B cell (primary cell): ENCODE measurements around the gene IFIT5. TPM values are rescaled to one million over a fixed set of nuclear protein-coding genes. Genes with fewer than 3 reads are reported as not detected.

Experiments used
- polyA plus RNA-seq: library from polyadenylated mRNA; depleted of rRNA; stranded (reverse); fragments of >200 nt; gene quantifications from 2 replicates; pipeline ENCODE4 v1.2.3, GENCODE V29; 2012
- total RNA-seq, 2 donors: library from RNA; stranded (reverse); fragments of 120-200 nt in 1 of 2; gene quantifications; 1 replicate in 1 of 2; 2 replicates in 1 of 2; pipeline versions ENCODE4 v1.2.3 to v1.2.4, GENCODE V29; 2013 to 2022

Gene IFIT5
- total and polyA plus RNA-seq, 2 donors (not counting 1 experiment from before 2014, with no cell fraction given), result 7.0 to 23.2 TPM

Other genes with a start within 250 kb of the IFIT5 start
- not detected in 2 replicates for gene CH25H, start 207.3 kb upstream of the IFIT5 start, total RNA-seq
- 0.23 TPM in 1 of 2 replicates, not detected in the other for gene CH25H, start 207.3 kb upstream of the IFIT5 start, polyA plus RNA-seq
- gene LIPA, start 162.8 kb upstream of the IFIT5 start, total RNA-seq, result 36.5 and 38.9 TPM in 2 replicates
- gene LIPA, start 162.8 kb upstream of the IFIT5 start, polyA plus RNA-seq, result 16.0 and 16.4 TPM in 2 replicates
- 12.4 and 13.4 TPM in 2 replicates for gene IFIT2, start 112.5 kb upstream of the IFIT5 start, total RNA-seq
- 2.5 and 3.6 TPM in 2 replicates for gene IFIT2, start 112.5 kb upstream of the IFIT5 start, polyA plus RNA-seq
- 4.0 and 4.2 TPM in 2 replicates for gene IFIT3, start 86.6 kb upstream of the IFIT5 start, total RNA-seq
- 1.5 and 1.6 TPM in 2 replicates for gene IFIT3, start 86.6 kb upstream of the IFIT5 start, polyA plus RNA-seq
- gene IFIT1B, start 36.5 kb upstream of the IFIT5 start, total RNA-seq, result not detected in 2 replicates
- gene IFIT1B, start 36.5 kb upstream of the IFIT5 start, polyA plus RNA-seq, result not detected in 2 replicates
- gene IFIT1, start 21.9 kb upstream of the IFIT5 start, total RNA-seq, result 1.2 and 1.4 TPM in 2 replicates
- 0.50 and 0.63 TPM in 2 replicates for gene IFIT1, start 21.9 kb upstream of the IFIT5 start, polyA plus RNA-seq
- gene SLC16A12, start 121.0 kb downstream of the IFIT5 start, total RNA-seq, result not detected in 2 replicates
- not detected in 2 replicates for gene SLC16A12, start 121.0 kb downstream of the IFIT5 start, polyA plus RNA-seq
- gene PANK1, start 230.7 kb downstream of the IFIT5 start, total RNA-seq, result 1.8 and 2.9 TPM in 2 replicates
- gene PANK1, start 230.7 kb downstream of the IFIT5 start, polyA plus RNA-seq, result 0.31 and 0.46 TPM in 2 replicates